Measurements from ENCODE around the gene GOLPH3. TPM values are rescaled to one million over a fixed set of nuclear protein-coding genes. Genes with fewer than 3 reads are reported as not detected.

GOLPH3 gene
- polyA plus RNA-seq, 1 donor from 2014 or later: 75.8 TPM

DNA sequence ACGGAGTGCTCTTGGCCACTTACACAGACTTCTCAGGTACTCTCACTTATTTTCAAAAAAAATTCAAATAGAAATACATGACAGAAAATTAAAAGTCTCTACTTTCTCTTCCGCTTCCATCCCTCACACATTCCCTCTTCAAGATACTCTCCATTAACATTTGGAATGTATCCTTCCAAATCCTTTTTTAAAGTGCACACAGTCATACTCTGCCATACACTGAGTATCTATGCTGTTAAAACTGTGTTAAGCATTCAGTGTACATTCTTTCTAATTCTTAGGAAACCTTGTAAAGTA is 15.5 kb downstream of the GOLPH3 start:
- no peak overlapping the region for H2AFZ ChIP-seq (ENCODE audit: low read depth, low read length)
- H3K4me3 ChIP-seq (ENCODE audit: low read length): no peak overlapping the region
- TF ChIP-seq REST (IDR thresholded peaks at IDR 0.05; ENCODE audit: borderline replicate concordance) (no peak), EZH2 (IDR thresholded peaks at IDR 0.05; ENCODE audit: borderline replicate concordance, insufficient read depth, low read length, poor library complexity, severe bottlenecking) (no peak)
- no peaks in the 10 kb centered on the region for H3K27me3 ChIP-seq (ENCODE audit: insufficient read depth, low read depth, low read length)
- H3K9ac ChIP-seq (ENCODE audit: low read length): no peak overlapping the region
- no peaks in the 10 kb centered on the region for H3K36me3 ChIP-seq (ENCODE audit: insufficient read depth, low read length)
- H3K9me2 ChIP-seq (ENCODE audit: insufficient read depth, low read length): no peaks in the 10 kb centered on the region
- H3F3A ChIP-seq (ENCODE audit: insufficient read depth, low read length, poor library complexity, severe bottlenecking): no peaks in the 10 kb centered on the region
- peaks cover 70% of the 10 kb centered on the region for H3K79me2 ChIP-seq (replicated peaks; ENCODE audit: insufficient read depth, low read length)
- H3K27ac ChIP-seq (ENCODE audit: low read length): no peak overlapping the region
- H3K9me3 ChIP-seq (ENCODE audit: low read length): no peaks in the 10 kb centered on the region
- peaks cover 2% of the 10 kb centered on the region for H4K20me1 ChIP-seq (ENCODE audit: insufficient read depth)
- no peak overlapping the region for H3K4me2 ChIP-seq (ENCODE audit: low read length)

GRCh38 chr5:32157078-32157477 is 17.0 kb downstream of the GOLPH3 start:
- Histone ChIP-seq H4K20me1 (ENCODE audit: insufficient read depth) (peaks cover 7% of the 10 kb centered on the region), H3K9me2 (ENCODE audit: insufficient read depth, low read length) (no peaks in the 10 kb centered on the region)

More at GRCh38 chr5:32157078-32157477, 17.0 kb downstream of the GOLPH3 start:
- Histone ChIP-seq H3K27me3 (ENCODE audit: insufficient read depth, low read depth, low read length) (no peaks in the 10 kb centered on the region), H3K9ac (ENCODE audit: low read length) (no peak overlapping the region), H2AFZ (ENCODE audit: low read depth, low read length) (no peak overlapping the region), H3K36me3 (ENCODE audit: insufficient read depth, low read length) (no peaks in the 10 kb centered on the region), H3K4me3 (ENCODE audit: low read length) (no peak overlapping the region), H3K9me3 (ENCODE audit: low read length) (no peaks in the 10 kb centered on the region), H3K27ac (ENCODE audit: low read length) (no peak overlapping the region), H3K4me2 (ENCODE audit: low read length) (no peak overlapping the region), H3K79me2 (replicated peaks; ENCODE audit: insufficient read depth, low read length) (peaks cover 79% of the 10 kb centered on the region), H3F3A (ENCODE audit: insufficient read depth, low read length, poor library complexity, severe bottlenecking) (no peaks in the 10 kb centered on the region)
- TF ChIP-seq EZH2 (IDR thresholded peaks at IDR 0.05; ENCODE audit: borderline replicate concordance, insufficient read depth, low read length, poor library complexity, severe bottlenecking) (no peak), CTCF (IDR thresholded peaks at IDR 0.05; ENCODE audit: poor library complexity, severe bottlenecking) (no peak), POLR2AphosphoS5 (IDR thresholded peaks at IDR 0.05) (no peak), MXI1 (conservative IDR thresholded peaks at IDR 0.05; ENCODE audit: poor library complexity, severe bottlenecking) (no peak), TAF1 (IDR thresholded peaks at IDR 0.05; ENCODE audit: low read depth) (no peak), RAD21 (conservative IDR thresholded peaks at IDR 0.05) (no peak), SMC3 (conservative IDR thresholded peaks at IDR 0.05; ENCODE audit: poor library complexity) (no peak), REST (IDR thresholded peaks at IDR 0.05; ENCODE audit: borderline replicate concordance) (no peak), EP300 (conservative IDR thresholded peaks at IDR 0.05; ENCODE audit: poor library complexity, severe bottlenecking) (no peak)

All from neural cell (in vitro differentiated cells).